Muscle of arm (tissue), 12 donors: ENCODE measurements around the gene IL4. TPM values are rescaled to one million over a fixed set of nuclear protein-coding genes. Genes with fewer than 3 reads are reported as not detected.
"Not testable (repeated sequence)": the region's sequence is repeated elsewhere in the genome, so short reads cannot be mapped to it uniquely, and the experiment has no call there.

Source experiments
- DNase-seq: peaks from one replicate; pipeline ENCODE4 v3.0.0-alpha.2; 2013
- polyA plus RNA-seq, 12 donors: library from polyadenylated mRNA; unstranded; fragments of 120-200 nt; gene quantifications; one replicate each; pipeline ENCODE4 v1.2.1, GENCODE V29; 2013; ENCODE audit not compliant: insufficient read length in 12 of 12

Gene IL4
- polyA plus RNA-seq, 12 donors, result not detected

DNA sequence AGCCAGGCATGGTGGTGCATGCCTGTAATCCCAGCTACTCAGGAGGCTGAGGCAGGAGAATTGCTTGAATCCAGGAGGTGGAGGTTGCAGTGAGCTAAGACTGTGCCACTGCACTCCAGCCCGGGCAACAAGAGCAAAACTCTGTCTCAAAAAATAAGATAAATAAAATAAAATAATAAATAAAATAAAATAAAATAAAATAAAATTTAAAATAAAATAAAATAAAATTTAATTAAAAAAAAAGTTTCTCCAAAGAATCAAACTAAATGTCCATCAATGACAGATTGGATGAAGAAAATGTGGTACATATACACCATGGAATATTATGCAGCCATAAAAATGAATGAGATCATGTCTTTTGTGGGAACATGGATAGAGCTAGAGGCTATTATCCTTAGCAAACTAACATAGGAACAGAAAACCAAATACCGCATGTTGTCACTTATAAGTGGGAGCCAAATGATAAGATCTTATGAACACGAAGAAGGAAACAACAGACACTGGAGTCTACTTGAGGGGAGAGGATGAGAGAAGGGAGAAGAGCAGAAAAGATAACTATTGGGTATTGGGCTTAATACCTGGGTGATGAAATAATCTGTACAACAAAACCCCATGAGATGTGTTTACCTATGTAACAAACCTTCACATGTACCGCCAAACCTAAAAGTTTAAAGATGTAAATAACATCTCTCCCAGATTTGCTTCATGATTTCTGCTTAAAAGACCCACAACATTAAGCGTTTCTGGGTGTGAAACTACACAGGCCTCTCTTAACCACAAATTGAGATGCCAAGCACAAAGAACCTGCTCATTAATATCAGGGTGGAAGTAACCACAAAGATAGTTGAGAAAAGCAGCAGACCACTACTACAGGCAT, 18.2 kb downstream of the IL4 start:
- DNase-seq, result not testable (repeated sequence)

DNA sequence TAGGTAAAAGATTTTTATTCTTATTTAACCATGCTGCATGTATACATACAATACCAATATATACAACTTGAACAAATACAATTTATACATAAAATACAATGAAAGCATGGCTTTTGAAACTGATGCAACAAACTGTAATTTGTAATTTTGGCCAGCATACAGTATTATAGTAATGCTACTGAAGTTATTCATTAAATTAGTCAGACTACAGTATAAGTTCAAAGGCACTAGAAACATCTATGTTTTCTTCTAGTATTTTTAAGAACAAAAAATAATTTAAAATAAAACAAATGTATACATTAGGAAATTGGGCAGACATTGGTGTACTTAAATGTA, 18.8 kb downstream of the IL4 start:
- no peak for DNase-seq

DNA sequence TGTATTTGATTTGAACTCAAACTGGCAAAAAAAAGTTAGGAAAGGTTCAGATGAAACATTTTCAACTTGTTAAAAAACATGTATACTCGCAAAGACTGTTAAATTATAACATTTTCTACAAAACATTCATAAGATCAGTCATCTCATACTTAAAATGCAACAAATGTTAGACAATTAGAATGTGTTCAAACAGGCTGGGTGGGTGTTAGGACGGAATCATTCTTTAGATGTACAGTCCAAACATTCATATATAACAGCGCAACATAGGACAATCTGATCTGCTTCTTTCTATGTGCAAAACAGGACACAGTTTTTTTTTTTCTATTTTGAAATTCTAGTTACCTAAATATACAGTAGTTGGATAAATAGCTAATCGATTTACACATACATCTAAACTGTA, 22.2 kb downstream of the IL4 start:
- DNase-seq, result no peak

DNA sequence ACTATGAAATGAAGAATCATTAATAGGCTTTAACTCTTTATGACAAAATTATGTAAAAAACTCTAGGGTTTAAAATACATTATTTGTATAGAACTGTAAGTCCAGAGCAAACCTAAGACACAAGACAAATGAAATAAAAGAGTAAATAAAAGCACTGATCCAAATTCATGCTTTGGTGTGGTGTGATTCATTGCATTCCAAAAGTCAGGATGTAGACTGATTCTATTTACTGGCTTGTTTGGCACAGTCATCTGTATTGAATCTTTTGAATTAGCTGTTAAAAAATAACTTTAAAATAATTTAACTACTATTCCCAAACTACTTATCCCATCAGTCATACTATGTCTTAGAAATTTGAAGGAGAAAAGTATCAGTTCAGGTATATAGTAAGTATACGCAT, 31.1 kb downstream of the IL4 start:
- no peak for DNase-seq

DNA sequence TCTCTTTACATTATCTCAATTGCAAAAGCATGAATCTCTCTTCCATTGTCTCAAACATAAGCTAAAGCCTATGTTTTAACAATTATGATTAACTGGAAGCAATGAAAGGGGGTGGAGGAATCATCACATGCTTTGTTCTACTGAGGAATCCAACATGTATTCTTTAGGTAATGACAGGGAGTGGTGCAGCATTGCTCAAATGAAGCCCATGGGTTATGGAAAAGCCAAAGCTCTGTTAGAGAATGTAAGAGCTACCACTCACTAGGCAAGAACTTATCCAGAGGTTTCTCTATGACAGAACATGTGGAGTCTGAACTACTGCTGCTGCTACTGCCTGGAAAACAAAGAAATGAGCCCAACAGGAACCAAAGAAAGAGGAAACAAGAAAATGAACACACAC, 34.9 kb downstream of the IL4 start:
- DNase-seq, result no peak

DNA sequence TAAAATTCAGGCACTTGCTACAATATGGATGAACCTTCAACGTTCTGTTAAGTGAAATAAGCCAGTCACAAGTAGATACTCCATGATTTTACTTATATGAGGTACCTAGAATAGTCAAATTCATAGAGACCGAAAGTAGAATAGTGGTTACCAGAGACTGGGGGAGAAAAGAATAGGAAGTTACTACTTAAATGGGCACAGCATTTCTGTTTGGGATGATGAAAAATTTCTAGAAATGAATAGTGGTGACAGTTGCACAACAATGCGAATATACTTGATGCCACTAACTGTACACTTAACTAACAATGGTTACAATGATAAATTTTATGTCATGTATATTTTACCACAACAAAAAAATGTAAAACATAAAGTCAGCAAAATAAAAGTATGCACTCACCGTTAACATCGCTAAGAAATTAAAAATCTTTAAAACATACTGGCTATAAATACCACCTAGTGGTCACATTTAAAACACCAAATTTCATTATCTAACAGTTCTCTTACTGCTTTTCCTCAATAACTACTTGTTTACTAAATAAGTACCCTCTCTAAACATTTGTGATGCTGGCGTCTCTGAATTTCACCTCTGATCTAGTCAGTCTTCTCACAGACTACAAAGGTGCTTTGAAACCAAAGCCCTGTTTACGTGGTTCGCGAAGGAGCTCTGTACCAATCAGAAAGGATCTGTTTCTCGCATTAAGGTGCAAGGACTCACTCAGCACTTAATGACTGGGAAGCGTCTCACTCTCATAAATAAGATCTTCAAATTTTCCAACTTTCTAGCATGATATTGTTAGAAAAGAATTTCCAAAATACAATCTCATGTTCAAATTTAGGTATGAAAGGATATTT, 40.9 kb downstream of the IL4 start:
- peak; percentile 4 for DNase-seq

DNA sequence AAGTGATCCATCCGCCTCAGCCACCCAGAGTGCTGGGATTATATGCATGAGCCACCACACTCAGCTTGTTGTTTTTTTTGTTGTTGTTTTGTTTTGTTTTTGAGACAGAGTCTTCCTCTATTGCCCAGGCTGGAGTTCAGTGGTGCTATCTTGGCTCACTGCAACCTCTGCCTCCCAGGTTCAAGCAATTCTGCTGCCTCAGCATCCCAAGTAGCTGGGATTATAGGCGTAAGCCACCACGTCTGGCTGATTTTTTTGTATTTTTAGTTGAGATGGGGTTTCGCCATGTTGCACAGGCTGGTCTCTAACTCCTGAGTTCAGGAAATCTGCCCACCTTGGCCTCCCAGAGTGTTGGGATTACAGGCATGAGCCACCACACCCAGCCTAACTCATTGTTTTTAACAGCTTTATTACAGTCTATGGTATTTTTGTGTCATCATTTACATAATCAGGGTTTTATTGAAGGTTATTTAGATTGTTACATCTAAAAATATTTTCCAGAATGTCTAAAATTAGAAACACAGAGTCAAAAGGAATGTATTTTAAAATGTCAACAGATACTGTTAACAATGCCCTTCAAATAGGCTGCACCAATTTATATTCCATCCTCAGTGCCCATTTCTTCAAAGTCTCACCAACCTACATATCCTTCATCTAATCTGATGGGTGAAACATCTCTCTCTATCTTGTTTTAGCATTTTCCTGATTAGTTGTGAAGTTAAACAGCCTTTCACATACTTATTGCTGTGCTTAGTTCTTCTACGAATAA, 44.9 kb downstream of the IL4 start:
- DNase-seq, result no peak

DNA sequence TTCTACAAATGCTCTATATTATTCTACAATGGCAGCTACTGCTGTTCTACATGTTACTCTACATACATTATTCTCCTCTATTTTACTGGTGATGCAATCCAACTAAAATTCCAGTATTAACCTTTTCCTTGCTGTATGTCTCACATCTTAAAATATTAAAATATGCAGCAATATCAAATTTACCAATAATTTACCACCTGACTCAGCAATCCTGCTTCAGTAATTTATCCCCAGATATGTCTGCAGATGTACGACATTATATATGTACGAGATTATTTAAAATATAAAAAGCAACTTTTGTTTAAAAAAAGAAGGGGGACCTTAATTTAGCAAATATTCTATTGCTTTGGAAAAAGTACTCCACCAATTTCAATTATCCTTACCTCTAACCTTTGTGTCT, 52.0 kb downstream of the IL4 start:
- DNase-seq, result no peak

DNA sequence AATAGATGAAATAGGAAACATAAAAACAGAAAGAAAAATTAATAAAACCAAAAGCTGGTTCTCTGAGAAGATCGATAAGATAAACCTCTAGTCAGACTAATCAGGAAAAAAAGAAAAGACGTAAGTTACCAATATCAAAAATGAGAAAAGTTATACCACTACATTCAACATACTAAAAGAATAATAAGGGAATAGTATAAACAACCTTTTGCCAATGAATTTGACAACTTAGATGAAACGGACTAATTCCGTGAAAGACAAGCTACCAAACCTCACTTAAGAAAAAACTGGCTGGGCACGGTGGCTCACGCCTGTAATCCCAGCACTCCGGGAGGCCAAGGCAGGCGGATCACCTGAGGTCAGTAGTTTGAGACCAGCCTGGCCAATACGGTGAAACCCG, 56.1 kb downstream of the IL4 start:
- DNase-seq, result no peak

Other genes with a start within 250 kb of the IL4 start
- gene IRF1, start 183.2 kb upstream of the IL4 start, polyA plus RNA-seq, result 10 to 100 TPM in 2 of 12 donors, 1 to 10 TPM in 9, not detected in 1; 5.6 to 22.8 (median 8.9) TPM
- under 1 TPM in 1 of 12 donors, not detected in 11; 0.47 TPM for gene IL5, start 130.5 kb upstream of the IL4 start, polyA plus RNA-seq
- gene RAD50, start 117.0 kb upstream of the IL4 start, polyA plus RNA-seq, result 10 to 100 TPM in 11 of 12 donors, not detected in 1; 18.1 to 37.4 (median 25.8) TPM
- gene IL13, start 15.8 kb upstream of the IL4 start, polyA plus RNA-seq, result under 1 TPM in 2 of 12 donors, not detected in 10; 0.18 to 0.29 TPM
- gene KIF3A, start 63.6 kb downstream of the IL4 start, polyA plus RNA-seq, result 10 to 100 TPM in 4 of 12 donors, 1 to 10 TPM in 7, not detected in 1; 7.4 to 23.5 (median 8.9) TPM
- gene CCNI2, start 73.4 kb downstream of the IL4 start, polyA plus RNA-seq, result 1 to 10 TPM in 2 of 12 donors, under 1 TPM in 8, not detected in 2; 0.11 to 1.8 (median 0.77) TPM
- 10 to 100 TPM in 11 of 12 donors, not detected in 1; 33.8 to 65.4 (median 44.1) TPM for gene SEPTIN8, start 103.2 kb downstream of the IL4 start, polyA plus RNA-seq
- gene SOWAHA, start 139.3 kb downstream of the IL4 start, polyA plus RNA-seq, result 1 to 10 TPM in 1 of 12 donors, under 1 TPM in 8, not detected in 3; 0.05 to 6.4 (median 0.09) TPM
- gene SHROOM1, start 156.7 kb downstream of the IL4 start, polyA plus RNA-seq, result 1 to 10 TPM in 11 of 12 donors, not detected in 1; 1.4 to 5.4 (median 3.0) TPM
- 1 to 10 TPM in 3 of 12 donors, under 1 TPM in 7, not detected in 2; 0.34 to 1.4 (median 0.87) TPM for gene GDF9, start 192.5 kb downstream of the IL4 start, polyA plus RNA-seq
- gene UQCRQ, start 192.7 kb downstream of the IL4 start, polyA plus RNA-seq, result 100 to 1,000 TPM in 11 of 12 donors, not detected in 1; 109 to 280 (median 181) TPM
- 1 to 10 TPM in 9 of 12 donors, under 1 TPM in 1, not detected in 2; 0.92 to 4.0 (median 2.3) TPM for gene LEAP2, start 199.7 kb downstream of the IL4 start, polyA plus RNA-seq